ENCODE data around the gene CARD19.

DNA sequence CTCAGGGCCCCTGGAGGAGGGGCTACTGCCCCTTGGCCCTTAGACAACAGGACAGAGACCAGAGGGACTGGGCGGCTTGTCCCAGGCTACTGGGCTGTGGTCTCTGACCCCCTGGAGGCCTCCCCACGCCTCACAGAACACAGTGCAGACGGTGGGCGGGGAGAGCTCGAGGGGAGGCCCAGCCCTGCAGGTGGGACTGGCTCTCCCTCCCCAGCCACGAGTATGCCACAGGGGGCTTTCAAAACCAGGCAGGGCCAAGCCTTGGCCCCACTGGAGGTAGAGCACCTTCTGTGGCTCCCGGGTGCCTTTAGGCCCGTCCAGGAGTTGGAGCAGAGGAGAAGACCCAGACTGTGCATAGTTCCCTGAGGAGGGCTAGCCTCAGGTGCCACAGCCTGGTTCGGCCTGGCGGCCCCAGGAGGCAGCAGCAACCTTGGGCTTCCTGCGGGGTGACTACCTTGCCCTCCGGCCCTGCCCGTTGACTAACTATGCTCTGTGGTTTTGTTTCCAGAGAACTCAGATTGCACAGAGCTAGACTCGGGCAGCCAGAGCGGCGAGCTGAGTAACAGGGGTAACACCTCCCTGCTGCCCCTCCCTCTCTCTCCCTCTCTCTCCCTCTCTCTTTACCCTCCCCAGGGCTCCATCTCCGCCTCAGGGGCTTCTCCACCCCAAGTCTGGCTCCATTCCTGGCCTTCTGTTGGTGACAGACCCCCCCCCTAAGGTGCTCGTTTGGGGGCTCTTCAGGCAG, 15.5 kb downstream of the CARD19 start:
- TF ChIP-seq EZH2 (IDR thresholded peaks at IDR 0.05; ENCODE audit: insufficient read depth, poor library complexity, severe bottlenecking) (no peak), EZH2phosphoT487 (IDR thresholded peaks at IDR 0.05; ENCODE audit: insufficient read depth, low read depth) (no peak)
